ENCODE measurements around the gene C19orf44.

DNA sequence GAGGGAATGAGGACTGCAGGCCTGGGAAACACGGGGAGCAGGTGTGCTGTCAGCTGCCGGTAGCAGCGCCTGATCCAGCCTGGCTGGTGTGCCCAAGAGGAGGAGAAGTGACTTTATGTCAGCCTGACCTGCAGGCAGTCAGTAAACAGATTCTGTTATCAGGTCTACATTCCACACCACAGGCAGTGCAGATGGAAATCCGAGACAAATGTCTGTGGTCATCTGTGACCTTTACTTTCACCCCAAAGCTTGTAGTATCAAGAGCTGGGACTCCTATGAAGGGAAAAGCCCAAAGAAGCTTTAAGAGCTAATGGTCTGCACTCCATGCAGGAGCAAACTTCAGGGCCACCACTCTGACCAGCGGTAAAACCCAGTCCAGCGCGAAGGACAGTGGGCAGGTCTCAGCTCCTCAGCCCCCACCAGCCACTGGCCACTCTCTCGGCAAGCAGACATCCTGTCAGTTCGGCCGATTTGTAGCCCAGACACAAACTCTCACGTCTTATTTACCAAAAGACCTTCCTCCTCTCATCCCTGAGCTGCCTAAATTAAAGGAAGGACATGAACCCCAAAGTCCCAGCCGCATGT, 32.1 kb upstream of the C19orf44 start:
- TF ChIP-seq CTCF (IDR thresholded peaks at IDR 0.05) (no peak), POLR2A (IDR thresholded peaks at IDR 0.05) (no peak)

Measured in body of pancreas (tissue), 4 donors.